ENCODE data around the gene TOR3A. TPM values are rescaled to one million over a fixed set of nuclear protein-coding genes. Genes with fewer than 3 reads are reported as not detected.
A peak's percentile ranks its signal among the peaks of the same experiment; 100 is the strongest.

TOR3A gene
- total and polyA plus RNA-seq, 2 of the 13 experiments (the other 11 are each of a cell fraction or from before 2014, with no cell fraction given) = 14.7 to 28.4 TPM

DNA sequence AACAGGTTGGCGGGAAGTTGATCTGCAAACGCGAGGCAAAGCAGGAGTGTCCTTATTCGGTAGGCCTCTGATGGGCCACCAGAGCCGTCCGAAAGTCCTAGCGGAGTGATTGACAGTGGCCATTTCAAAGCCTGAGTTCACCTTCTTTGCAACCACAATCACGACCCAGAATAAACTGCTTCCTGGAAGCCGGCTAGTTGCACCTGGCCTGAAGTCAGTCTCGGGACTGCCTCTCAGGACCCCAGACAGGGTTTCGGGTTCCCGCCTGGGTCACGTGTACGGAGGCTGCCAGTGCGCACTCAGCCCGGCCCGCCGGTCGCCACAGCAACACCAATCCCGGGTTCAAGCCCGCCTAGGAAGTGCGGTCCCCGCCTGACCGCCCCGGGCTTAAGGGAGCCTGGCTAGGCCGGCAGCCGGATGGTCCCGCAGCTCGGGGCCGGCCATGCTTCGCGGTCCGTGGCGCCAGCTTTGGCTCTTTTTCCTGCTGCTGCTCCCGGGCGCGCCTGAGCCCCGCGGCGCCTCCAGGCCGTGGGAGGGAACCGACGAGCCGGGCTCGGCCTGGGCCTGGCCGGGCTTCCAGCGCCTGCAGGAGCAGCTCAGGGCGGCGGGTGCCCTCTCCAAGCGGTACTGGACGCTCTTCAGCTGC, at the start of gene TOR3A (continued):
- TF ChIP-seq ZFP91 (CRISPR knock-in tag; IDR thresholded peaks at IDR 0.05; ENCODE audit: borderline replicate concordance) (peak; percentile 97), SRF (IDR thresholded peaks at IDR 0.05; ENCODE audit: low read depth, low read length) (peak; percentile 38; the same call in 1 of the 2 replicates), ZNF446 (CRISPR knock-in tag; IDR thresholded peaks at IDR 0.05) (peak; percentile 94), ZMYM2 (CRISPR knock-in tag; IDR thresholded peaks at IDR 0.05) (no peak), MIER3 (CRISPR knock-in tag; IDR thresholded peaks at IDR 0.05; ENCODE audit: borderline replicate concordance) (no peak), STAT6 (CRISPR knock-in tag; IDR thresholded peaks at IDR 0.05; ENCODE audit: borderline replicate concordance) (no peak), GMEB1 (CRISPR knock-in tag; IDR thresholded peaks at IDR 0.05; ENCODE audit: borderline replicate concordance) (peak; percentile 35; the same call in 1 of the 2 replicates), ZFP36L1 (CRISPR knock-in tag; IDR thresholded peaks at IDR 0.05) (no peak), CREB1 (IDR thresholded peaks at IDR 0.05) (no peak), CREB1 (CRISPR knock-in tag; IDR thresholded peaks at IDR 0.05) (no peak), LRRFIP1 (CRISPR knock-in tag; conservative IDR thresholded peaks at IDR 0.05) (no peak), SYNCRIP (IDR thresholded peaks at IDR 0.05; ENCODE audit: insufficient read depth, low read depth, low read length) (no peak), MXI1 (IDR thresholded peaks at IDR 0.05; ENCODE audit: borderline replicate concordance, low read depth, low read length) (peak; percentile 82; the same call in 1 of the 3 replicates), ZNF251 (CRISPR knock-in tag; IDR thresholded peaks at IDR 0.05) (no peak), ZBTB3 (CRISPR knock-in tag; IDR thresholded peaks at IDR 0.05; ENCODE audit: borderline replicate concordance, low read depth) (no peak; the same call in 1 of the 2 replicates), ZNF772 (CRISPR knock-in tag; IDR thresholded peaks at IDR 0.05) (no peak; the same call in 1 of the 2 replicates), KDM3A (CRISPR knock-in tag; IDR thresholded peaks at IDR 0.05; ENCODE audit: low read depth) (0 out of 2 replicates have a peak, but pooled peaks have one; percentile 1), ZNF274 (CRISPR knock-in tag; IDR thresholded peaks at IDR 0.05) (peak; percentile 21)
- TF ChIP-seq, protein P1, sequence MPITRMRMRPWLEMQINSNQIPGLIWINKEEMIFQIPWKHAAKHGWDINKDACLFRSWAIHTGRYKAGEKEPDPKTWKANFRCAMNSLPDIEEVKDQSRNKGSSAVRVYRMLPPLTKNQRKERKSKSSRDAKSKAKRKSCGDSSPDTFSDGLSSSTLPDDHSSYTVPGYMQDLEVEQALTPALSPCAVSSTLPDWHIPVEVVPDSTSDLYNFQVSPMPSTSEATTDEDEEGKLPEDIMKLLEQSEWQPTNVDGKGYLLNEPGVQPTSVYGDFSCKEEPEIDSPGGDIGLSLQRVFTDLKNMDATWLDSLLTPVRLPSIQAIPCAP (CRISPR knock-in tag; IDR thresholded peaks at IDR 0.05; ENCODE audit: low read depth) = no peak

All from HepG2 (cell line).